GM23248 (cell line): ENCODE results near the gene GLMP.

ENCODE experiments used
- EZH2 ChIP-seq: fragments of 200-600 bp; sonication (generic); IDR thresholded peaks from 2 replicates; pipeline ENCODE4 v1.6.1; 2018; ENCODE audit warnings: antibody characterized with exemption, mild to moderate bottlenecking; ENCODE audit not compliant: insufficient read depth, poor library complexity, severe bottlenecking
- EZH2phosphoT487 ChIP-seq: fragments of 200-600 bp; sonication (generic); IDR thresholded peaks from 2 replicates; pipeline ENCODE4 v1.6.1; 2018; ENCODE audit warnings: antibody characterized with exemption, moderate library complexity, mild to moderate bottlenecking, low read depth; ENCODE audit not compliant: insufficient read depth

- TF ChIP-seq EZH2 (no peak), EZH2phosphoT487 (no peak)
Measured at GRCh38 chr1:156284757-156285156, 10.7 kb downstream of the GLMP start.
